GM23338 (cell line): ENCODE data around the gene CMKLR1.

Experiments
- EZH2phosphoT487 ChIP-seq: fragments of 200-600 bp; sonication (generic); IDR thresholded peaks from one replicate; pipeline ENCODE4 v1.8.1; 2018; ENCODE audit warnings: antibody characterized with exemption; ENCODE audit not compliant: unreplicated experiment
- NANOG ChIP-seq: IDR thresholded peaks from 2 replicates; pipeline ENCODE4 v1.6.1; 2016; ENCODE audit warnings: antibody characterized with exemption, borderline replicate concordance
- TF ChIP-seq, protein P1 (sequence below), 2 experiments: fragments of 200-600 bp in 1 of 2; sonication (generic) in 1 of 2; conservative IDR thresholded peaks; 2 replicates each; pipeline versions ENCODE4 v1.5.1 to v1.6.1; 2016 to 2017; ENCODE audit warnings: antibody characterized with exemption in 2 of 2, low read depth in 2 of 2, mild to moderate bottlenecking in 2 of 2, moderate library complexity in 1 of 2

GRCh38 chr12:108365324-108365723 lies 26.2 kb upstream of the CMKLR1 start:
- TF ChIP-seq, protein P1, sequence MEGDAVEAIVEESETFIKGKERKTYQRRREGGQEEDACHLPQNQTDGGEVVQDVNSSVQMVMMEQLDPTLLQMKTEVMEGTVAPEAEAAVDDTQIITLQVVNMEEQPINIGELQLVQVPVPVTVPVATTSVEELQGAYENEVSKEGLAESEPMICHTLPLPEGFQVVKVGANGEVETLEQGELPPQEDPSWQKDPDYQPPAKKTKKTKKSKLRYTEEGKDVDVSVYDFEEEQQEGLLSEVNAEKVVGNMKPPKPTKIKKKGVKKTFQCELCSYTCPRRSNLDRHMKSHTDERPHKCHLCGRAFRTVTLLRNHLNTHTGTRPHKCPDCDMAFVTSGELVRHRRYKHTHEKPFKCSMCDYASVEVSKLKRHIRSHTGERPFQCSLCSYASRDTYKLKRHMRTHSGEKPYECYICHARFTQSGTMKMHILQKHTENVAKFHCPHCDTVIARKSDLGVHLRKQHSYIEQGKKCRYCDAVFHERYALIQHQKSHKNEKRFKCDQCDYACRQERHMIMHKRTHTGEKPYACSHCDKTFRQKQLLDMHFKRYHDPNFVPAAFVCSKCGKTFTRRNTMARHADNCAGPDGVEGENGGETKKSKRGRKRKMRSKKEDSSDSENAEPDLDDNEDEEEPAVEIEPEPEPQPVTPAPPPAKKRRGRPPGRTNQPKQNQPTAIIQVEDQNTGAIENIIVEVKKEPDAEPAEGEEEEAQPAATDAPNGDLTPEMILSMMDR (conservative IDR thresholded peaks at IDR 0.05; ENCODE audit: low read depth in 2 of 2), result no peak
- TF ChIP-seq EZH2phosphoT487 (no peak), NANOG (no peak)
